Measurements from ENCODE around the gene CHDH. TPM values are rescaled to one million over a fixed set of nuclear protein-coding genes. Genes with fewer than 3 reads are reported as not detected.

Gene CHDH
- polyA plus RNA-seq, 3 donors = not detected

DNA sequence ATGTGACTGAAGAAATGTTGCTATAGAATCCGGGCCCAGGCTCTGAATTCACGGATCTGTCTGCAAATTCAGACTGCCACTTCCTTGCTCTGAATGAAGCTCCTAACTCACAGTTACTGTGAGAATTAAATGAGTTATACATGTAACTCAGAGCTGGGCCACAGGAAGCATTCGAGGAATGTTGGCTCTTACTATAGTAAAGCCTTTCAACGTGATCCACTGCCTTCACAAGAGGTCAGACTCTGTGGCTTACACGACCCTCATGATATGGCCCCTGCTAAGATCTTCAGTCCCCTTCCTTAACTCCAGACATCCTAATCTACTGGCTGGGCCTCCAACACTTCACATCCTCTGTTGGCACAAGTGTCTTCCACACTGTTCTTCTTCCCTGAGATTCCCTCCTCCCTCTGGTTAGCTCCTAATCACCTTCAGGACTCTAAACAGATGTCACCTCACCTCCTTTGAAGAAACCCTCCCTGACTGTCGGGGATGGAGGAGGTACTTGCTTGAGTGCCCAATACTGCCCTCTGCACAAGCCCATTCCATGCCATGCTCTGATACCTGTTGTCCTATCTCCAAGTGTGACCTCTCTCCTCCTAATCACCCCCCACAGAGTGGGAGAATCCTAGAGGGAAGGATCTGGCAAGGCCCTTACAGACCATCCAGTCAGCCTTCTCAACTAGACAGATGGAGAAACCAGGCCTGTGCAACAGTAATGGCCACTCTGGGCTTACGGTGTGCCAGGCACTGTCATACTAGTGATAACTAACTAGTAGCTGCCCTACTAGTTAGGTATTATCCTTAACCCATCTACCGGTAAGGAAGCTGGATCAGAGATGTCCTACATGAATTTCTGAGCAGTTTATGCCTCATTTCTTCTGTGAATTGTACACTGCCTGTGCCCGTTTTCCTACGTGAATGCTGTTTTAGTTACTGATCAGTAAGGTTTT, 34.5 kb upstream of the CHDH start:
- Histone ChIP-seq H3K4me1 (ENCODE audit: control insufficient read depth in 1 of 2, insufficient read depth in 2 of 2, low read length in 2 of 2) (peaks cover 13 to 17% of the 10 kb centered on the region in 2 donors), H3K27me3 (ENCODE audit: control insufficient read depth in 2 of 2, insufficient read depth in 2 of 2, low read length in 2 of 2) (no peaks in the 10 kb centered on the region), H2AFZ (ENCODE audit: insufficient read depth, low read depth, low read length, poor library complexity, severe bottlenecking) (peak overlapping the region; percentile 87), H3K9me3 (replicated peaks in 1 of 2; ENCODE audit: control insufficient read depth in 1 of 2, insufficient read depth in 1 of 2, low read length in 2 of 2) (no peaks in the 10 kb centered on the region), H3K79me2 (ENCODE audit: insufficient read depth, low read length) (peaks cover 15% of the 10 kb centered on the region), H3K27ac (ENCODE audit: low read depth in 1 of 2, low read length in 2 of 2) (peak overlapping the region in 1 of 2 donors; percentile 84), H3K9ac (ENCODE audit: insufficient read depth, low read length, poor library complexity, severe bottlenecking) (peak overlapping the region; percentile 79), H3K4me2 (replicated peaks; ENCODE audit: extremely low read depth, low read length, poor library complexity, severe bottlenecking) (peak overlapping the region; percentile 84), H3K36me3 (replicated peaks in 1 of 2; ENCODE audit: control insufficient read depth in 1 of 2, insufficient read depth in 2 of 2, low read length in 2 of 2) (peaks cover 62 to 77% of the 10 kb centered on the region in 2 donors), H4K20me1 (ENCODE audit: insufficient read depth, low read length) (no peaks in the 10 kb centered on the region), H3K4me3 (replicated peaks in 1 of 3; ENCODE audit: low read depth in 2 of 3, low read length in 3 of 3) (peak overlapping the region in 2 of 3 experiments; percentile 91 to 96)
- peaks cover 16% of the 10 kb centered on the region for H3K4me1 Mint-ChIP-seq
- TF ChIP-seq, protein P1, sequence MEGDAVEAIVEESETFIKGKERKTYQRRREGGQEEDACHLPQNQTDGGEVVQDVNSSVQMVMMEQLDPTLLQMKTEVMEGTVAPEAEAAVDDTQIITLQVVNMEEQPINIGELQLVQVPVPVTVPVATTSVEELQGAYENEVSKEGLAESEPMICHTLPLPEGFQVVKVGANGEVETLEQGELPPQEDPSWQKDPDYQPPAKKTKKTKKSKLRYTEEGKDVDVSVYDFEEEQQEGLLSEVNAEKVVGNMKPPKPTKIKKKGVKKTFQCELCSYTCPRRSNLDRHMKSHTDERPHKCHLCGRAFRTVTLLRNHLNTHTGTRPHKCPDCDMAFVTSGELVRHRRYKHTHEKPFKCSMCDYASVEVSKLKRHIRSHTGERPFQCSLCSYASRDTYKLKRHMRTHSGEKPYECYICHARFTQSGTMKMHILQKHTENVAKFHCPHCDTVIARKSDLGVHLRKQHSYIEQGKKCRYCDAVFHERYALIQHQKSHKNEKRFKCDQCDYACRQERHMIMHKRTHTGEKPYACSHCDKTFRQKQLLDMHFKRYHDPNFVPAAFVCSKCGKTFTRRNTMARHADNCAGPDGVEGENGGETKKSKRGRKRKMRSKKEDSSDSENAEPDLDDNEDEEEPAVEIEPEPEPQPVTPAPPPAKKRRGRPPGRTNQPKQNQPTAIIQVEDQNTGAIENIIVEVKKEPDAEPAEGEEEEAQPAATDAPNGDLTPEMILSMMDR (IDR thresholded peaks at IDR 0.05) = no peak
- H3K27me3 Mint-ChIP-seq (ENCODE audit: low read depth in 3 of 3) = peaks cover 0 to 7% (median 2%) of the 10 kb centered on the region in 3 donors
- no peak for DNase-seq
- H3K9me3 Mint-ChIP-seq = no peaks in the 10 kb centered on the region
- H3K4me3 Mint-ChIP-seq = peak overlapping the region; percentile 97 to 100
- peaks cover 49 to 52% of the 10 kb centered on the region in 2 donors for H3K36me3 Mint-ChIP-seq
- whole genome bisulfite sequencing (ENCODE audit: insufficient coverage) = 90% methylated on average over 7 of the region's 10 CpGs
- intact Hi-C loops (cut with micrococcal nuclease) = loop anchor here in 1 of 2 donors (10.0 kb wide), 1 partner anchor 136 kb away; no protein-coding TSS in a partner anchor
- peak overlapping the region in 6 of 7 donors; percentile 4 to 99 (median 95) for H3K27ac Mint-ChIP-seq

DNA sequence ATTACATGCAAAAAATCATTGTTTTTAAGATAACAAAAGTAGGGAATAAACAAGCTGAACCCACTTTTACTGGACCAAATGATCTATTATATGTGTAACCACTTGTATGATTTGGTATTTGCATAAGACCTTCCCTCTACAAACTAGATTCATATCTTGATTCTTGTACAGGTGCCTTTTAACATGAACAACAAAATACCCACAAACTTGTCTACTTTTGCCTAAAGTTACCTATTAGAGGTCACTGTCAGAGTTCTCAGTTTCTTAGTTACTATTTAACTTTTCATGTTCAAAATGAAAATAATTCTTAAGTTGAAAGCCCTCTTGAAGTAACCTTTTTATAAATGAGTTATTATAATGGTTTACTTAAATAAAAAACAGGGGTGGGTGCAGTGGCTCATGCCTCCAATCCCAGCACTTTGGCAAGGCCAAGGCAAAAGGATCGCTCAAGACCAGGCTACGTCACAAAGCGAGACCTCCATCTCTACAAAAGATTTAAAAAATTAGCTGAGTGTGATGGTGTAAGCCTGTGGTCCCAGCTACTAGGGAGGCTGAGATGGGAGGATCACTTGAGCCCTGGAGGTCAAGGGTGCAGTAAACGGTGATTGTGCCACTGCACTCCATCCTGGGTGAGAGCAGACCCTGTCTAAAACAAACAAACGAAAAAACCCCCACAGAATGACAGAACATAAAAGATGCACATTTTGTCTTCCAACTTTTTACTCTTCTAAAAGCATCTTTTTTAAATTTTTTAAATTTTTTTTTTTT, 19.7 kb upstream of the CHDH start:
- intact Hi-C loops (cut with micrococcal nuclease) = no loop called here
- Histone ChIP-seq H3K4me3 (replicated peaks in 1 of 3; ENCODE audit: low read depth in 2 of 3, low read length in 3 of 3) (no peak overlapping the region), H4K20me1 (ENCODE audit: insufficient read depth, low read length) (peaks cover 5% of the 10 kb centered on the region), H3K79me2 (ENCODE audit: insufficient read depth, low read length) (no peaks in the 10 kb centered on the region), H3K9me3 (replicated peaks in 1 of 2; ENCODE audit: control insufficient read depth in 1 of 2, insufficient read depth in 1 of 2, low read length in 2 of 2) (no peaks in the 10 kb centered on the region), H3K4me2 (replicated peaks; ENCODE audit: extremely low read depth, low read length, poor library complexity, severe bottlenecking) (no peak overlapping the region), H3K36me3 (replicated peaks in 1 of 2; ENCODE audit: control insufficient read depth in 1 of 2, insufficient read depth in 2 of 2, low read length in 2 of 2) (peaks cover 59 to 100% of the 10 kb centered on the region in 2 donors), H3K27ac (ENCODE audit: low read depth in 1 of 2, low read length in 2 of 2) (no peak overlapping the region), H3K9ac (ENCODE audit: insufficient read depth, low read length, poor library complexity, severe bottlenecking) (no peak overlapping the region), H3K27me3 (ENCODE audit: control insufficient read depth in 2 of 2, insufficient read depth in 2 of 2, low read length in 2 of 2) (no peaks in the 10 kb centered on the region), H2AFZ (ENCODE audit: insufficient read depth, low read depth, low read length, poor library complexity, severe bottlenecking) (no peak overlapping the region), H3K4me1 (ENCODE audit: control insufficient read depth in 1 of 2, insufficient read depth in 2 of 2, low read length in 2 of 2) (no peaks in the 10 kb centered on the region)
- peaks cover 72 to 94% of the 10 kb centered on the region in 2 donors for H3K36me3 Mint-ChIP-seq
- H3K9me3 Mint-ChIP-seq = peaks cover 0 to 3% (median 0%) of the 10 kb centered on the region in 7 donors
- no peak overlapping the region for H3K4me3 Mint-ChIP-seq
- no peak for DNase-seq
- H3K27me3 Mint-ChIP-seq (ENCODE audit: low read depth in 3 of 3) = no peaks in the 10 kb centered on the region
- 95% methylated on average over 2 of the region's 5 CpGs for WGBS (ENCODE audit: insufficient coverage)
- TF ChIP-seq, protein P1 (IDR thresholded peaks at IDR 0.05) = no peak
- no peaks in the 10 kb centered on the region for H3K4me1 Mint-ChIP-seq
- no peak overlapping the region for H3K27ac Mint-ChIP-seq
